HG03097 (cell line): ENCODE data around the gene KLK10.

Experiments
- ATAC-seq: cut with Tn5 transposase; IDR thresholded peaks from one replicate; pipeline ENCODE4 v1.9.1; 2021; ENCODE audit not compliant: unreplicated experiment, low FRiP score

The KLK10 gene

GRCh38 chr19:51019544-51019925 lies at the start of gene KLK10:
Gene KLK10, minus strand, starts transcription at chr19:51019709. Its CDS starts 579 bp downstream, at chr19:51019130.
- no peak for ATAC-seq

- no peak for ATAC-seq
Measured at GRCh38 chr19:51066393-51067186, 47.1 kb upstream of the KLK10 start.

DNA sequence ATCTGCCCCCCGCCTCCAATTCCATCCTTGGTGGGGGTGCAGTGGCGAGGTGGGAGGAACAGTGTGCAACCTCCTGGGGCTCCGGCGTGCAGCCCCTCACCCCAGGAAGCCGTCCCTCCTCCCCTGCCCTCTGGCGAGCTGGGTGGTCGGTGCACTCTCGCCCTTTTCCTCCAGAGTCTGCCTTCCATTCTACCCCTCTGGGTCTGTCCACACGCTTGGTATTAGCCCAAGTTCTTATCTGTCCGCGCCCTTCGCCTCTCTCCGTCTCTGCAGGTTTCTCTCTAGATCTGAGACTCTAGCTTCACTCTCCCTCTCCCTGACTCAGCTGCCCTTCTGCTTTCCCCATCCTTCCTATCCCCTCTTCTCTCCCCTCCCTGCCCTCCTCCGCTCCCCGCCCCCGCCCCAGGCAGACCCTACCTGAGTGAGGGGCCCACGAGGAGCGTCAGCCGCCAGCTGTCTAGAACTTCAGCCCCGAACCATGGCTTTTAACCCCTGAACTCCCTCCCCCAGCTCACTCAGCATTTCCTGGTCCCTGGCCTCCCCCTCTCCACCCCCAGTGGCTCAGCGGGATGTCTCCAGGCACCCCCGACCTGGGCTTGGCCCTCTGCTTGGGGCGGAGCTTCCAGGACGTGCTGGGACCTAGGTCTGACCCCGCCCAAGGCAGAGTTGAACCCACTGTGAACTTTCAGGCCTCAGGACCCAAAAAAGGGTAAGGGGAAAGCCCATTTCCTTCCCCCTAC lies 45.9 kb upstream of the KLK10 start:
- no peak for ATAC-seq

GRCh38 chr19:51064534-51065220 lies 45.2 kb upstream of the KLK10 start, which contains the start of gene KLK13:
Gene KLK13, minus strand, starts transcription at chr19:51065092. Its CDS starts 25 bp downstream, at chr19:51065067.
- no peak for ATAC-seq

DNA sequence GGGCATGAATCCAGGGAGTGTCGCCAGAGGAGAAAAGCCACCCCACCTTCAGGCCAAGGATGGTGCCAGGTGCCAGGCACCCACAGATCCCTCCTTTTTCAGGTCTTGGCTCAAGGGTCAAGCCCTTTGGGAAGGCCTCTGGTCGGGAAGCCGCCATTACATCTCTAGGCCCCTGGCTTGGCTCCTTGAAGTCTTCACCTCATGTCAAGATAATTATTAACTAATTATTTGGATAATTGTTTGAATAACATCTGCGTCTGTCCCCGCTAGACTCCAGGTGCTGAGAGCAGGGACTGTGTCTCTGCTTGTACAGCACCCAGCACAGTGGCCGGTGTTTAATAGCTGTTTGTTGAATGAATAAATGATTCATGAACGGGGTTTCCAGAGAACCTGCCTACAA lies 44.2 kb upstream of the KLK10 start:
- ATAC-seq: no peak

DNA sequence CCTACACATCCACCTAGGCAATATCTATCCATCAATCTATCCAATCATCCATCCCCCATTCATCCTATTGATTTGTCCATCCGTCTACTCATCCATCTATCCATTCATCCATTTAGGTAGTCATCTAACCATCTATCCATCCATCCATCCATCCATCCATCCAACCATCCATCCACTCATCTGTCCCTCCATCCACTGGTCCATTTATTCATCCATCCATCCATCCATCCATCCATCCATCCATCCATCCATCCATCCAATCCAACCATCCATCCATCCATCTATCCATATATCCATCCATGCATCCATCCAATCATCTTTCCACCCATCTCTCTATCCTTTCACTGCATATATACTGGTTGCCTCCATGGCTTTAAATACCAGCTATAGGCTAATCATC lies 41.5 kb upstream of the KLK10 start:
- ATAC-seq: no peak

DNA sequence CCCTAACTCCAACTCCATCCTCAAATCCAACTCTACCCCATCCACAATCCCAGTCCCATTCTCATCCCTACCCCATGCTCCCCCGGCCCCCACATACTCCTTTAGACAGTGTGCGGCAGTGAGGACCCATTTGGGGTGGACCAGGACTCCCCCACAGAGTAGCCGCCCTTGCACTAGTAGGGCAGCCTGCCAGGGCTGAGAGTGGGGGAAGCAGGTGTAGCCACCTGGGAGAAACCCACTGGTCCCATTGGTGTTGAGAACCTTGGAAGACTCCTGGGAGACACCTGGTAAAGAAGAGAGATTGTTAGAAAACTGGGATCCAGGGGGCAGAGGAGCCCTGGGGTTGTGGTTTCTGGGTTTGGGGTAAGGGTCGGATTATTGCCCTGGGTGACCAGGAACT lies 40.8 kb upstream of the KLK10 start:
- ATAC-seq: no peak

- ATAC-seq: no peak
Measured at GRCh38 chr19:51059715-51060114, 40.2 kb upstream of the KLK10 start.

GRCh38 chr19:51055866-51056265 lies 36.4 kb upstream of the KLK10 start:
- ATAC-seq: no peak

GRCh38 chr19:51047031-51047335 lies 27.5 kb upstream of the KLK10 start:
- no peak for ATAC-seq

- ATAC-seq: no peak
Measured at GRCh38 chr19:51044327-51044726, 24.8 kb upstream of the KLK10 start.

DNA sequence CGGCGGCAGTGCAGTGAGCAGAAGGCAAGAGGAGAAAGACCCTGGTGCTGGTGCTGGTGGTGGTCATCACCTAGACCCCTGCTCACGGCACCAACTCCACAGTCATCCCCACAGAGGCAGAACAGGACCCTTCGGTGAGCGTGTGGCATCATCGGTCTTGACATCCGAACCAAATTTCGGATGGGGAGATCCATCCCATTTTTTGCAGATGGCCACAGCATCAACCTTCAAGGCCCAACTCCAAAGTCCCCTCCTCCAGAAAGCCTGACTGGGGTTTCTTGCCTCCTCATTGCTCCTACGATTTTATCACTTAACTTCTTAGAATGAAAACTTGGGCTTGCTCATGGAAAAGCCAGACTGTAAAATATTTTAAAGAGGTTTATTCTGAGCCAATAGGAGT lies 24.0 kb upstream of the KLK10 start:
- no peak for ATAC-seq

DNA sequence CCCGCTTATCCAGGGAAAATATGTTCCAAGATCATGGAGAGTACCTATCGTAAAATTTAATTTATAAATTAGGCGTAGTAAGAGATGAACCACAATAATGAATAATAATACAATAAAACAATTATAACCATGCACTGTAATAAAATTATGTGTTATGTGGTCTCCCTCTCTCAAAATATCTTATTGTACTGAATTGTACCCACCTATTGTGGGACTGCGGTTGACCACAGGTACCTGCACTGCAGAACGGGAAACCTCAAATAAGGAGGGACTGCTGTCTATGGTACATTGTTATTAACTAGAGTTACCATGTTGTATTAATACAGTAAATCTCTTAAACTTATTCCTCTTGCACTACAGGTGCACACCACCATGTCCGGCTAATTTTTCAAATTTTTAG lies 20.6 kb upstream of the KLK10 start:
- ATAC-seq: no peak

GRCh38 chr19:51036519-51036918 lies 17.0 kb upstream of the KLK10 start:
- ATAC-seq: no peak

DNA sequence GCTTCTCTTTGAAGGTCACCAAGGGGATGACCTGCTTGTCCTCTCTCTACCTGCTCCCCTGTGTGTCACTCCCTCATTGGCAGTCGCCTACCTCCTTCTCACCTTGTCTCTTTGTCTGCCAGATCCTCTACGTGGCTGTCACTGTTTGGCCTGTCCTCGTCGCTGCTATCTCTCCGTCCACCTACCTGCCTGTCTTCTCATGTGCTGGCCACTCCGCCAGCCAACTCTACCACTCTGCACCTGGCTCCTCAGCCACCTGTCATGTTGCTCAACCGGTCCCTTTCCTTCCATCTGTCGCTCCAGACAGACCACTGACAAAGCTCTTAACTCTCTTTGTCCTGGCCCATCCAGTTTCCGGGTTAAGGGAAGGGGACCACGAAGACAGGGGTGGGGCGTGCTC lies 15.2 kb upstream of the KLK10 start, which contains the start of gene KLK12:
Gene KLK12, minus strand, starts transcription at position 299 of the 400 bp plus-strand sequence. CDS start 381 bp downstream, outside the sequence.
- ATAC-seq: no peak

- ATAC-seq: no peak
Measured at GRCh38 chr19:51031880-51032225, 12.3 kb upstream of the KLK10 start.

GRCh38 chr19:51031220-51031879 lies 11.8 kb upstream of the KLK10 start:
- no peak for ATAC-seq

GRCh38 chr19:51030631-51031030 lies 11.1 kb upstream of the KLK10 start:
- no peak for ATAC-seq

GRCh38 chr19:51029718-51030117 lies 10.2 kb upstream of the KLK10 start:
- no peak for ATAC-seq

GRCh38 chr19:51027873-51028272 lies 8.4 kb upstream of the KLK10 start:
- no peak for ATAC-seq
